IMR-90 (cell line): ENCODE data around the gene ERC2. TPM values are rescaled to one million over a fixed set of nuclear protein-coding genes. Genes with fewer than 3 reads are reported as not detected.

ENCODE experiments used
- ATAC-seq: fragments of 200-7000 bp; cut with Tn5 transposase; 2 replicates; pipeline ENCODE4 v1.9.1; 2020; ENCODE audit warnings: low read depth, mild to moderate bottlenecking, moderate library complexity
- BruUV-seq: library from RNA; stranded (reverse); fragments of 400-500 nt; replicated peaks from 2 replicates; lab custom pipeline; 2021; lab: Mats Ljungman, UMichigan
- CTCF ChIA-PET: fragments of 300-600 bp; formaldehyde crosslinking; extraction: SDS; loops from one replicate; lab custom pipeline; 2021; ENCODE audit warnings: antibody characterized with exemption; lab: Yijun Ruan, JAX
- POLR2A ChIA-PET: fragments of 300-600 bp; sonication (Branson Sonifier 250); formaldehyde crosslinking; loops from one replicate; lab custom pipeline; 2022; ENCODE audit warnings: antibody characterized with exemption; ENCODE audit not compliant: unreplicated experiment; lab: Charles Lee
- DNase-seq: peaks from one replicate; pipeline ENCODE4 v3.0.0; 2013
- H2AFZ ChIP-seq: replicated peaks from 2 replicates; pipeline ENCODE3; 2013; ENCODE audit warnings: low read length, mild to moderate bottlenecking; ENCODE audit not compliant: poor library complexity
- H2AK5ac ChIP-seq: 2 replicates; pipeline ENCODE4 v1.6.1; 2013; ENCODE audit warnings: low read depth, low read length, inconsistent platforms
- H2AK9ac ChIP-seq: replicated peaks from 2 replicates; pipeline ENCODE3; 2013; ENCODE audit warnings: mild to moderate bottlenecking, low read depth, low read length, moderate library complexity; ENCODE audit not compliant: poor library complexity
- H2BK120ac ChIP-seq: 2 replicates; pipeline ENCODE4 v1.6.1; 2013; ENCODE audit warnings: low read depth, low read length, inconsistent platforms
- H2BK15ac ChIP-seq: 3 replicates; pipeline ENCODE4 v1.6.1; 2013; ENCODE audit warnings: low read depth, low read length, inconsistent platforms
- H2BK20ac ChIP-seq: 2 replicates; pipeline ENCODE4 v1.6.1; 2013; ENCODE audit warnings: low read depth, mild to moderate bottlenecking, inconsistent platforms, low read length, moderate library complexity
- H2BK5ac ChIP-seq: 2 replicates; pipeline ENCODE4 v1.6.1; 2013; ENCODE audit warnings: mild to moderate bottlenecking, low read depth, low read length, inconsistent platforms; ENCODE audit not compliant: poor library complexity, severe bottlenecking
- H3K14ac ChIP-seq: replicated peaks from 2 replicates; pipeline ENCODE4 v1.6.1; 2013; ENCODE audit warnings: low read depth, low read length, inconsistent platforms
- H3K18ac ChIP-seq: 2 replicates; pipeline ENCODE4 v1.6.1; 2013; ENCODE audit warnings: low read depth, low read length, control low read depth
- H3K23ac ChIP-seq: 2 replicates; pipeline ENCODE4 v1.6.1; 2013; ENCODE audit warnings: low read depth, low read length, inconsistent platforms
- H3K27ac ChIP-seq: 2 replicates; pipeline ENCODE4 v1.5.1; 2013; ENCODE audit warnings: mild to moderate bottlenecking, control low read depth, low read length; ENCODE audit not compliant: insufficient read depth
- H3K27me3 ChIP-seq: 2 replicates; pipeline ENCODE4 v1.6.1; 2013; ENCODE audit warnings: low read length; ENCODE audit not compliant: control insufficient read depth, insufficient read depth
- H3K36me3 ChIP-seq: 2 replicates; pipeline ENCODE4 v1.6.1; 2013; ENCODE audit warnings: low read length, mixed read lengths; ENCODE audit not compliant: control insufficient read depth, insufficient read depth
- H3K4ac ChIP-seq: 2 replicates; pipeline ENCODE4 v1.6.1; 2013; ENCODE audit warnings: low read depth, low read length, inconsistent platforms
- H3K4me1 ChIP-seq: 2 replicates; pipeline ENCODE4 v1.6.1; 2013; ENCODE audit warnings: low read length, mixed read lengths; ENCODE audit not compliant: control insufficient read depth, insufficient read depth
- H3K4me2 ChIP-seq: 2 replicates; pipeline ENCODE4 v1.6.1; 2013; ENCODE audit warnings: low read depth, mild to moderate bottlenecking, control low read depth, low read length, moderate library complexity
- H3K4me3 ChIP-seq: 2 replicates; pipeline ENCODE4 v1.5.1; 2013; ENCODE audit warnings: low read depth, mild to moderate bottlenecking, control low read depth, low read length, moderate library complexity; ENCODE audit not compliant: insufficient read depth
- H3K56ac ChIP-seq: 2 replicates; pipeline ENCODE4 v1.6.1; 2013; ENCODE audit warnings: low read length, inconsistent platforms; ENCODE audit not compliant: insufficient read depth; ENCODE audit errors: extremely low read depth
- H3K79me1 ChIP-seq, 2 experiments: 2 replicates each; pipeline ENCODE4 v1.6.1; 2013; ENCODE audit warnings: low read length in 2 of 2, inconsistent platforms in 1 of 2, low read depth in 1 of 2
- H3K9ac ChIP-seq: 2 replicates; pipeline ENCODE4 v1.6.1; 2013; ENCODE audit warnings: low read depth, low read length, control low read depth
- H3K9me1 ChIP-seq: 2 replicates; pipeline ENCODE4 v1.6.1; 2013; ENCODE audit warnings: low read length, inconsistent platforms; ENCODE audit not compliant: insufficient read depth
- H3K9me3 ChIP-seq: 2 replicates; pipeline ENCODE4 v1.6.1; 2013; ENCODE audit warnings: low read length; ENCODE audit not compliant: control insufficient read depth, insufficient read depth
- H4K20me1 ChIP-seq: 2 replicates; pipeline ENCODE4 v1.6.1; 2013; ENCODE audit warnings: low read length, inconsistent platforms; ENCODE audit not compliant: insufficient read depth
- H4K5ac ChIP-seq: 2 replicates; pipeline ENCODE4 v1.6.1; 2013; ENCODE audit warnings: mild to moderate bottlenecking, low read depth, low read length, control low read depth
- H4K8ac ChIP-seq, 2 experiments: 2 replicates each; pipeline ENCODE4 v1.6.1; 2013; ENCODE audit warnings: low read depth in 2 of 2, low read length in 2 of 2, control low read depth in 1 of 2, inconsistent platforms in 1 of 2
- H4K91ac ChIP-seq: 2 replicates; pipeline ENCODE4 v1.6.1; 2013; ENCODE audit warnings: low read depth, low read length, inconsistent platforms; ENCODE audit not compliant: insufficient read depth
- CEBPB ChIP-seq: IDR thresholded peaks from 2 replicates; pipeline ENCODE4 v1.6.1; 2012; ENCODE audit warnings: low read depth, low read length, improper control_type of control experiment
- FOS ChIP-seq: fragments of 150-350 bp; IDR thresholded peaks from 2 replicates; pipeline ENCODE4 v1.6.1; 2016; ENCODE audit warnings: low read depth, low read length
- MAFK ChIP-seq: IDR thresholded peaks from 2 replicates; pipeline ENCODE4 v1.6.1; 2012; ENCODE audit warnings: low read depth, low read length, improper control_type of control experiment
- MAZ ChIP-seq: IDR thresholded peaks from 2 replicates; pipeline ENCODE4 v1.6.1; 2012; ENCODE audit warnings: low read depth, mild to moderate bottlenecking, low read length, improper control_type of control experiment, moderate library complexity, borderline replicate concordance
- RAD21 ChIP-seq: IDR thresholded peaks from 2 replicates; pipeline ENCODE4 v1.6.1; 2012; ENCODE audit warnings: low read length, improper control_type of control experiment
- RCOR1 ChIP-seq: IDR thresholded peaks from 2 replicates; pipeline ENCODE4 v1.6.1; 2012; ENCODE audit warnings: mild to moderate bottlenecking, low read length, improper control_type of control experiment; ENCODE audit not compliant: insufficient replicate concordance
- RFX5 ChIP-seq: IDR thresholded peaks from 2 replicates; pipeline ENCODE4 v1.8.0; 2012; ENCODE audit warnings: low read depth, mild to moderate bottlenecking, low read length, moderate library complexity
- SMC3 ChIP-seq: fragments of 150-350 bp; IDR thresholded peaks from 2 replicates; pipeline ENCODE4 v1.6.1; 2016; ENCODE audit warnings: low read depth, mild to moderate bottlenecking, antibody characterized with exemption, low read length, moderate library complexity
- WGBS, 2 experiments: methylation state at CpG; one replicate each; pipeline versions ENCODE4 v1.1.5 to v1.1.7; 2013; ENCODE audit warnings: missing lambda C conversion rate in 2 of 2; ENCODE audit not compliant: insufficient read length in 1 of 2; ENCODE audit errors: extremely low coverage in 2 of 2; 5-methylcytosine and 5-hydroxymethylcytosine counted together
- dilution Hi-C: fragments of 300-500 bp; cut with HindIII; formaldehyde crosslinking; loops from one replicate; pipeline ENCODE4 v1.14.3; 2018; ENCODE audit warnings: low sequenced_read_pairs; ENCODE audit not compliant: unreplicated experiment
- in situ Hi-C: fragments of 300-500 bp; cut with MboI; formaldehyde crosslinking; loops from 3 replicates; pipeline ENCODE4 v1.14.3; 2019; ENCODE audit warnings: low sequenced_read_pairs, inconsistent platforms, mixed read lengths
- intact Hi-C: fragments of 100-400 bp; cut with micrococcal nuclease; formaldehyde crosslinking; loops from 2 replicates; pipeline ENCODE4 v1.10.0; 2022
- polyA plus RNA-seq, 3 experiments: library from polyadenylated mRNA; depleted of rRNA; stranded (reverse); fragments of >200 nt; gene quantifications; 2 replicates each; pipeline ENCODE4 v1.2.3, GENCODE V29; 2012; ENCODE audit warnings: low replicate concordance in 1 of 3
- total RNA-seq: library from RNA; depleted of rRNA; stranded (reverse); fragments of >200 nt; gene quantifications from 2 replicates; pipeline ENCODE4 v1.2.3, GENCODE V29; 2012
- TF ChIP-seq, protein P1 (sequence below): fragments of 150-350 bp; IDR thresholded peaks from 2 replicates; pipeline ENCODE4 v1.6.1; 2017; ENCODE audit warnings: mild to moderate bottlenecking, antibody characterized with exemption, low read length, low read depth
- TF ChIP-seq, protein P2 (sequence below): fragments of 150-350 bp; IDR thresholded peaks from 2 replicates; pipeline ENCODE4 v1.6.1; 2016; ENCODE audit warnings: low read depth, mild to moderate bottlenecking, low read length, moderate library complexity, borderline replicate concordance
- TF ChIP-seq, protein P3 (sequence below): conservative IDR thresholded peaks from 2 replicates; pipeline ENCODE4 v1.5.1; 2012; ENCODE audit warnings: mild to moderate bottlenecking, low read depth, low read length, improper control_type of control experiment

Gene ERC2
- total and polyA plus RNA-seq, 2 of the 4 experiments (the other 2 are of a cell fraction): 0.17 to 0.18 TPM

DNA sequence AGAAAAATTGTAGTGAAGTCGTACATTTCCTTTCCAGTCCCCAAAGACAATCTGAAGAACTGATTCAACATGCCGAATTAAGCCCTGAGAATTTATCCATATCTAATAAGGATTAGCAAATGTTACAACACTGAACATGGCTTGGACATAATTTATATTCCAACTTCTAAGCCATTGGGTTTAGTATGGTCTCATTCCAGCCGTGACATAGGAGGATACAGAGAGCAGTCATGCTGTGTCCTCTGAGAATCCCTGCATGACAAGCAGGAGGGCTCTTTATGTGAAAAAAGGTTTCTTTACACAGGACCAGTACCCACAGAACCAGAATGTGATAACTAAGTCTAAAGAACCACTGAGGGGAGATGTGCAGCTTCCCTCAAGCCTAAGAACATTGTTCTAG is 749.3 kb downstream of the ERC2 start:
- no peak overlapping the region for H3K9ac ChIP-seq
- H3K9me3 ChIP-seq: no peaks in the 10 kb centered on the region
- peak overlapping the region; percentile 87 for H4K91ac ChIP-seq
- H3K4me1 ChIP-seq: peaks cover 2% of the 10 kb centered on the region
- ATAC-seq (no peak), DNase-seq (no peak)
- peak overlapping the region; percentile 46; the same call in 1 of the 2 replicates for H3K18ac ChIP-seq
- H3K9me1 ChIP-seq: peaks cover 5% of the 10 kb centered on the region; the same call in 1 of the 2 replicates
- peak overlapping the region; percentile 68; the same call in 1 of the 2 replicates for H3K23ac ChIP-seq
- H3K27me3 ChIP-seq: peaks cover under 1% of the 10 kb centered on the region; the same call in 1 of the 2 replicates
- no peak overlapping the region for H3K56ac ChIP-seq
- H2AFZ ChIP-seq: no peak overlapping the region
- intact Hi-C loops (loop anchor here (5.0 kb wide), 1 partner anchor 162 kb away; no protein-coding TSS in a partner anchor), dilution Hi-C loops (no loop called here), in situ Hi-C loops (no loop called here)
- BruUV-seq: no TSS peak
- H2BK20ac ChIP-seq: peak overlapping the region; percentile 93
- no peak overlapping the region for H3K4me3 ChIP-seq
- no peaks in the 10 kb centered on the region for H4K20me1 ChIP-seq
- H3K79me1 ChIP-seq: peaks cover 0 to 5% of the 10 kb centered on the region in 2 experiments; a peak in 1 of 4 replicates
- POLR2A ChIA-PET: no interaction called here
- peak overlapping the region; percentile 57; the same call in 1 of the 2 replicates for H4K5ac ChIP-seq
- no peak overlapping the region for H3K27ac ChIP-seq
- peak overlapping the region; percentile 91 for H2BK120ac ChIP-seq
- H3K4ac ChIP-seq: peak overlapping the region; percentile 88
- H2BK5ac ChIP-seq: peak overlapping the region; percentile 43
- H2AK5ac ChIP-seq: peak overlapping the region; percentile 72; the same call in 1 of the 2 replicates
- CTCF ChIA-PET: interaction anchor here (1.3 kb wide), 1 partner anchor 9 kb away, joined by 3 read pairs; no protein-coding TSS in a partner anchor
- H2BK15ac ChIP-seq: peak overlapping the region; percentile 6; the same call in 2 of the 3 replicates
- H4K8ac ChIP-seq: peak overlapping the region; percentile 75 to 83
- no peak overlapping the region for H3K4me2 ChIP-seq
- no peak overlapping the region for H2AK9ac ChIP-seq
- WGBS, 2 experiments: 60% methylated on average over 1 of the region's 3 CpGs; no CpG with 5 or more reads in 1 of the 2 experiments
- H3K14ac ChIP-seq: peak overlapping the region; percentile 92
- TF ChIP-seq MAZ: no peak
- no peak for TF ChIP-seq RCOR1
- TF ChIP-seq, protein P1, sequence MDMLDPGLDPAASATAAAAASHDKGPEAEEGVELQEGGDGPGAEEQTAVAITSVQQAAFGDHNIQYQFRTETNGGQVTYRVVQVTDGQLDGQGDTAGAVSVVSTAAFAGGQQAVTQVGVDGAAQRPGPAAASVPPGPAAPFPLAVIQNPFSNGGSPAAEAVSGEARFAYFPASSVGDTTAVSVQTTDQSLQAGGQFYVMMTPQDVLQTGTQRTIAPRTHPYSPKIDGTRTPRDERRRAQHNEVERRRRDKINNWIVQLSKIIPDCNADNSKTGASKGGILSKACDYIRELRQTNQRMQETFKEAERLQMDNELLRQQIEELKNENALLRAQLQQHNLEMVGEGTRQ: no peak
- TF ChIP-seq SMC3: no peak
- TF ChIP-seq, protein P2, sequence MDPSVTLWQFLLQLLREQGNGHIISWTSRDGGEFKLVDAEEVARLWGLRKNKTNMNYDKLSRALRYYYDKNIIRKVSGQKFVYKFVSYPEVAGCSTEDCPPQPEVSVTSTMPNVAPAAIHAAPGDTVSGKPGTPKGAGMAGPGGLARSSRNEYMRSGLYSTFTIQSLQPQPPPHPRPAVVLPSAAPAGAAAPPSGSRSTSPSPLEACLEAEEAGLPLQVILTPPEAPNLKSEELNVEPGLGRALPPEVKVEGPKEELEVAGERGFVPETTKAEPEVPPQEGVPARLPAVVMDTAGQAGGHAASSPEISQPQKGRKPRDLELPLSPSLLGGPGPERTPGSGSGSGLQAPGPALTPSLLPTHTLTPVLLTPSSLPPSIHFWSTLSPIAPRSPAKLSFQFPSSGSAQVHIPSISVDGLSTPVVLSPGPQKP: no peak
- no peak for TF ChIP-seq RAD21
- TF ChIP-seq FOS: no peak
- TF ChIP-seq RFX5: no peak
- TF ChIP-seq, protein P3, sequence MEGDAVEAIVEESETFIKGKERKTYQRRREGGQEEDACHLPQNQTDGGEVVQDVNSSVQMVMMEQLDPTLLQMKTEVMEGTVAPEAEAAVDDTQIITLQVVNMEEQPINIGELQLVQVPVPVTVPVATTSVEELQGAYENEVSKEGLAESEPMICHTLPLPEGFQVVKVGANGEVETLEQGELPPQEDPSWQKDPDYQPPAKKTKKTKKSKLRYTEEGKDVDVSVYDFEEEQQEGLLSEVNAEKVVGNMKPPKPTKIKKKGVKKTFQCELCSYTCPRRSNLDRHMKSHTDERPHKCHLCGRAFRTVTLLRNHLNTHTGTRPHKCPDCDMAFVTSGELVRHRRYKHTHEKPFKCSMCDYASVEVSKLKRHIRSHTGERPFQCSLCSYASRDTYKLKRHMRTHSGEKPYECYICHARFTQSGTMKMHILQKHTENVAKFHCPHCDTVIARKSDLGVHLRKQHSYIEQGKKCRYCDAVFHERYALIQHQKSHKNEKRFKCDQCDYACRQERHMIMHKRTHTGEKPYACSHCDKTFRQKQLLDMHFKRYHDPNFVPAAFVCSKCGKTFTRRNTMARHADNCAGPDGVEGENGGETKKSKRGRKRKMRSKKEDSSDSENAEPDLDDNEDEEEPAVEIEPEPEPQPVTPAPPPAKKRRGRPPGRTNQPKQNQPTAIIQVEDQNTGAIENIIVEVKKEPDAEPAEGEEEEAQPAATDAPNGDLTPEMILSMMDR: no peak
- TF ChIP-seq CEBPB: no peak
- no peak for TF ChIP-seq MAFK
- H3K36me3 ChIP-seq: no peaks in the 10 kb centered on the region
